Measurements from ENCODE around the gene DENND1B.

DNA sequence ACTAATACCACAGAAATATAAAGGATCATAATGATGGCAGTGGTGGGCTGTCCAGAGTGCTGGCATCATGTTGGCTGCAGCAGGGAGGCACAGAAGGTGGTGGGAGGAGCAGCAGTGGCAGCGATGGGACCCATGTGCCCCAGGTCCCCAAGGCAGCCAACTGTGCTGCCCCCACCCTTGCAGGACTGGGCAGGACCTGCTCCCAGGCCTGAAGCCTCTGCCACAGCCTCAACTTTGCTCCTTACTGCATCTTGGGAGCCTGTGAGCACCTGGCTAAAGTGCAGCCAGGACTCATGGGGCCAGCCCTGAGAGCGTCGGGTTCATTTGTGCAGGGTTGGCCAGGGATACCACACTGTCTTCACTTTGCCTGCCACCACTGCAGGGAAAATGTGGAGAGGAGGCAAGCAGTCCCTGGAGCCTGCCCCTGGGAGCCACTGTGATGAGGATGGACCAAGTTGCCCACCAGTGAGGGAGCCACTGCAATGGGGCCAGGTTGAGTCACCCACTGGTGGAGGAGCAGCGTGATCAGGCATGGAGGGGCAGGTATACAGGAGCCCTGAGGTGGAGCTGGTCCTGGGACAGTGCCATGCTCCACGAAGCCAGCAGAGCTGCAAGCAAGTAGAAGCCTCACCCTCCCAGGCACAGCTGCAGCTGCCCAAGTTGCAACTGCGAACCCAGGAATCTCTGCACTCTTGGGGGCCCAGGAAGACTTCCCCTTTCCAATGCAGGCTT is 25.3 kb upstream of the DENND1B start:
- TF ChIP-seq, protein P1, sequence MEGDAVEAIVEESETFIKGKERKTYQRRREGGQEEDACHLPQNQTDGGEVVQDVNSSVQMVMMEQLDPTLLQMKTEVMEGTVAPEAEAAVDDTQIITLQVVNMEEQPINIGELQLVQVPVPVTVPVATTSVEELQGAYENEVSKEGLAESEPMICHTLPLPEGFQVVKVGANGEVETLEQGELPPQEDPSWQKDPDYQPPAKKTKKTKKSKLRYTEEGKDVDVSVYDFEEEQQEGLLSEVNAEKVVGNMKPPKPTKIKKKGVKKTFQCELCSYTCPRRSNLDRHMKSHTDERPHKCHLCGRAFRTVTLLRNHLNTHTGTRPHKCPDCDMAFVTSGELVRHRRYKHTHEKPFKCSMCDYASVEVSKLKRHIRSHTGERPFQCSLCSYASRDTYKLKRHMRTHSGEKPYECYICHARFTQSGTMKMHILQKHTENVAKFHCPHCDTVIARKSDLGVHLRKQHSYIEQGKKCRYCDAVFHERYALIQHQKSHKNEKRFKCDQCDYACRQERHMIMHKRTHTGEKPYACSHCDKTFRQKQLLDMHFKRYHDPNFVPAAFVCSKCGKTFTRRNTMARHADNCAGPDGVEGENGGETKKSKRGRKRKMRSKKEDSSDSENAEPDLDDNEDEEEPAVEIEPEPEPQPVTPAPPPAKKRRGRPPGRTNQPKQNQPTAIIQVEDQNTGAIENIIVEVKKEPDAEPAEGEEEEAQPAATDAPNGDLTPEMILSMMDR (IDR thresholded peaks at IDR 0.05; ENCODE audit: low read depth, low read length, missing input control): no peak
- TF ChIP-seq SP1 (IDR thresholded peaks at IDR 0.05): no peak
- TF ChIP-seq YY1 (IDR thresholded peaks at IDR 0.05): no peak
- TF ChIP-seq JUND (IDR thresholded peaks at IDR 0.05): no peak
- TF ChIP-seq, protein P2, sequence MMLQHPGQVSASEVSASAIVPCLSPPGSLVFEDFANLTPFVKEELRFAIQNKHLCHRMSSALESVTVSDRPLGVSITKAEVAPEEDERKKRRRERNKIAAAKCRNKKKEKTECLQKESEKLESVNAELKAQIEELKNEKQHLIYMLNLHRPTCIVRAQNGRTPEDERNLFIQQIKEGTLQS (IDR thresholded peaks at IDR 0.05): no peak

Measured in liver (tissue), 3 donors.